Measurements from ENCODE around the gene LIMCH1.

- TF ChIP-seq, protein P1, sequence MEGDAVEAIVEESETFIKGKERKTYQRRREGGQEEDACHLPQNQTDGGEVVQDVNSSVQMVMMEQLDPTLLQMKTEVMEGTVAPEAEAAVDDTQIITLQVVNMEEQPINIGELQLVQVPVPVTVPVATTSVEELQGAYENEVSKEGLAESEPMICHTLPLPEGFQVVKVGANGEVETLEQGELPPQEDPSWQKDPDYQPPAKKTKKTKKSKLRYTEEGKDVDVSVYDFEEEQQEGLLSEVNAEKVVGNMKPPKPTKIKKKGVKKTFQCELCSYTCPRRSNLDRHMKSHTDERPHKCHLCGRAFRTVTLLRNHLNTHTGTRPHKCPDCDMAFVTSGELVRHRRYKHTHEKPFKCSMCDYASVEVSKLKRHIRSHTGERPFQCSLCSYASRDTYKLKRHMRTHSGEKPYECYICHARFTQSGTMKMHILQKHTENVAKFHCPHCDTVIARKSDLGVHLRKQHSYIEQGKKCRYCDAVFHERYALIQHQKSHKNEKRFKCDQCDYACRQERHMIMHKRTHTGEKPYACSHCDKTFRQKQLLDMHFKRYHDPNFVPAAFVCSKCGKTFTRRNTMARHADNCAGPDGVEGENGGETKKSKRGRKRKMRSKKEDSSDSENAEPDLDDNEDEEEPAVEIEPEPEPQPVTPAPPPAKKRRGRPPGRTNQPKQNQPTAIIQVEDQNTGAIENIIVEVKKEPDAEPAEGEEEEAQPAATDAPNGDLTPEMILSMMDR (conservative IDR thresholded peaks at IDR 0.05; ENCODE audit: low read depth, low read length), result no peak
- TF ChIP-seq EZH2phosphoT487 (IDR thresholded peaks at IDR 0.05; ENCODE audit: borderline replicate concordance, low read length) (no peak), EZH2 (IDR thresholded peaks at IDR 0.05; ENCODE audit: low read length, unreplicated experiment) (no peak)
Observed at GRCh38 chr4:41646862-41647261, 108.9 kb downstream of the LIMCH1 start.

Data from PC-3 (cell line).